H1 (cell line): ENCODE data around the gene CKAP5. TPM values are rescaled to one million over a fixed set of nuclear protein-coding genes. Genes with fewer than 3 reads are reported as not detected.

Source experiments
- ATF2 ChIP-seq: IDR thresholded peaks from 2 replicates; pipeline ENCODE4 v1.6.1; 2012; ENCODE audit warnings: low read length, inconsistent platforms
- CHD7 ChIP-seq: fragments of 300-600 bp; sonication (generic); IDR thresholded peaks from 2 replicates; pipeline ENCODE4 v1.7.1; 2012; ENCODE audit warnings: low read length, moderate library complexity, mild to moderate bottlenecking, inconsistent platforms; ENCODE audit not compliant: insufficient replicate concordance
- RXRA ChIP-seq: IDR thresholded peaks from 2 replicates; pipeline ENCODE4 v1.6.1; 2011; ENCODE audit warnings: low read depth, mild to moderate bottlenecking, low read length, moderate library complexity; ENCODE audit not compliant: insufficient read depth
- polyA plus RNA-seq, 7 experiments: library from polyadenylated mRNA; depleted of rRNA in 3 of 7; stranded (reverse) in 5 of 7; unstranded in 2 of 7; fragments of >200 nt in 5 of 7; fragments of 200-250 nt in 2 of 7; gene quantifications; 1 replicate in 5 of 7; 2 replicates in 1 of 7; 4 replicates in 1 of 7; pipeline versions ENCODE4 v1.2.1 to v1.2.3, GENCODE V29; 2011 to 2013; ENCODE audit warnings: missing spikeins in 2 of 7, mixed read lengths in 2 of 7
- total RNA-seq: library from RNA; stranded (reverse); fragmentation: NEBNext Ultra II Directional; extraction: Animal tissue kit (Norgen Biotek cat#: 25700); gene quantifications from 2 replicates; pipeline ENCODE4 v1.2.1, GENCODE V29; 2021

CKAP5 gene
- total and polyA plus RNA-seq, 2 of the 8 experiments (the other 6 are each of a cell fraction or from before 2014, with no cell fraction given), result 64.8 to 185 TPM

- TF ChIP-seq CHD7 (no peak), ATF2 (no peak), RXRA (no peak)
- TF ChIP-seq, all 59 proteins: peak for 0
These were observed 28.5 kb upstream of the CKAP5 start (continued) for GRCh38 chr11:46874586-46874985.
